Measurements from ENCODE around the gene TSPEAR. TPM values are rescaled to one million over a fixed set of nuclear protein-coding genes. Genes with fewer than 3 reads are reported as not detected.
"Not testable (repeated sequence)": the region's sequence is repeated elsewhere in the genome, so short reads cannot be mapped to it uniquely, and the experiment has no call there.

TSPEAR gene
- total RNA-seq, 1 donor, result not detected

DNA sequence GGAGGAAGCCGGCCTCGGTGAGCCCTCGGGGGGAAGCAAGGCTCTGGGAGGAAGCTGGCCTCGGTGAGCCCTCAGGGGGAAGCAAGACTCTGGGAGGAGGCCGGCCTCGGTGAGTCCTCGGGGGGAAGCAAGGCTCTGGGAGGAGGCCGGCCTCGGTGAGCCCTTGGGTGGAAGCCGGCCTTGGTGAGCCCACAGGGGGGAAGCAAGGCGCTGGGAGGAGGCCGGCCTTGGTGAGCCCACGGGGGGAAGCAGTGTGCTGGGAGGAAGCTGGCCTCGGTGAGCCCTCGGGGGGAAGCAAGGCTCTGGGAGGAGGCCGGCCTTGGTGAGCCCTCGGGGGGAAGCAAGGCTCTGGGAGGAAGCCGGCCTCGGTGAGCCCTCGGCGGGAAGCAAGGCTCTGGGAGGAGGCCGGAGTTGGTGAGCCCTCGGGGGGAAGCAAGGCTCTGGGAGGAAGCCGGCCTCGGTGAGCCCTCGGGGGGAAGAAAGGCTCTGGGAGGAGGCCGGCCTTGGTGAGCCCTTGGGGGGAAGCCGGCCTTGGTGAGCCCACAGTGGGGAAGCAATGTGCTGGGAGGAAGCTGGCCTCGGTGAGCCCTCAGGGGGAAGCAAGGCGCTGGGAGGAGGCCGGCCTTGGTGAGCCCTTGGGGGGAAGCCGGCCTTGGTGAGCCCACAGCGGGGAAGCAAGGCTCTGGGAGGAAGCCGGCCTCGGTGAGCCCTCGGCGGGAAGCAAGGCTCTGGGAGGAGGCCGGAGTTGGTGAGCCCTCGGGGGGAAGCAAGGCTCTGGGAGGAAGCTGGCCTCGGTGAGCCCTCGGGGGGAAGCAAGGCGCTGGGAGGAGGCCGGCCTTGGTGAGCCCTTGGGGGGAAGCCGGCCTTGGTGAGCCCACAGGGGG is 208.1 kb downstream of the TSPEAR start:
- H3K9me3 ChIP-seq (ENCODE audit: low read depth, low read length); H3K27me3 ChIP-seq (ENCODE audit: insufficient read depth, low read length): not testable (repeated sequence)

DNA sequence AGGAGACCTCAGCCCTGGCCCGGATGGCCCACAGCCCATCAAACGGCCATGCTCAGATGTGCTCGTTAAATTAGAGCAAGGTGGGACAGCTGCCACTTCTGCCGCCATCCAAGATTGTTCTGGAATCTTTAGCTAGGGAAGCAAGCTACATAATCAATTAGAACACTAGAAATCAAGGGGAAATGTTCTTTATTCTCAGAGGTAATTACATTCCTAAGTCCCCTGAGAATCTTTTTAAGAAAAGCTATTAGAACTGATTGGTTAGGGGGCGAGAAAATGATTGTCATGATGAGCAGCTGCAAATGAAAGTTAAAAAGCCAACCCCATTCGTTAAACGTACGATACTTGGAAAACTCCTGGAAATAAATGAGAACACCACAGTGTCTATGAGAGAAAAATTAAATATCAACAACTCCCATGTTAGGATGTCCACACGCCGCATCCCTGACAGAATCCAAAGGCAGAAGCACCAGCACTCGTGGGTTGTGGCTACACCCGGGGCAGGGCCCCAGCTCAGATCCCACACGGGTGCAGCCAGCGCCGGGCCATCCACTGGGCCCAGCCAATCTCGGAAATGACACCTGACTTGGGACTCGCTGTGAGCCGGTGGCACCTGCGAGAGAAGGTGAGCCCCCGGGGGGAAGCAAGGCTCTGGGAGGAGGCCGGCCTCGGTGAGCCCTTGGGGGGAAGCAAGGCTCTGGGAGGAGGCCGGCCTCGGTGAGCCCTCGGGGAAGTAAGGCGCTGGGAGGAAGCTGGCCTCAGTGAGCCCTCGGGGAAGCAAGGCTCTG is 209.0 kb downstream of the TSPEAR start:
- Histone ChIP-seq H3K4me1 (ENCODE audit: insufficient read depth, low read length) (peaks cover 5% of the 10 kb centered on the region), H3K4me3 (ENCODE audit: low read length) (no peak overlapping the region), H3K9me3 (ENCODE audit: low read depth, low read length) (no peaks in the 10 kb centered on the region), H3K27me3 (ENCODE audit: insufficient read depth, low read length) (no peaks in the 10 kb centered on the region)

More for the DNA sequence above, 208.1 kb downstream of the TSPEAR start:
- H3K4me1 ChIP-seq (ENCODE audit: insufficient read depth, low read length); H3K4me3 ChIP-seq (ENCODE audit: low read length): not testable (repeated sequence)

DNA sequence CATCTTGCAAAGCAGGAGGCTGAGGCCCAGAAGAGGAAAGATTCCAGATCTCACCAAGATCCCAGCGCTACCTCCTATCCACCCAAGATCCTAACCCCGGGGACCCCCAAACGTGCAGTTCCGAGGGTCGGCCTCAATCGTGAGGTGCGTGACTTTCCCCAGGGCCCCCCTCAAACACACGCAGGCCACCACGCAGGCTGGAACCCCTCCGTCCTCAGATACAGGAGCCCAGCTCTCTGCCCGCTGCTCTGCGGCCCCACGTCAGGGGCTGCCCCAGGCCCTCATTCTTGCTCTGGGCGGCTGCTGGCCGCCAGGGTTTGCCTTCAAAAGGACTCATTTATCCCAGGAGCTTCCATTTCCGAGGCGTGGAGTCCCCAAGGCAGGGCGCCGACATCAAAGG is 211.3 kb downstream of the TSPEAR start:
- Histone ChIP-seq H3K4me3 (ENCODE audit: low read length) (no peak overlapping the region), H3K9me3 (ENCODE audit: low read depth, low read length) (no peaks in the 10 kb centered on the region)

DNA sequence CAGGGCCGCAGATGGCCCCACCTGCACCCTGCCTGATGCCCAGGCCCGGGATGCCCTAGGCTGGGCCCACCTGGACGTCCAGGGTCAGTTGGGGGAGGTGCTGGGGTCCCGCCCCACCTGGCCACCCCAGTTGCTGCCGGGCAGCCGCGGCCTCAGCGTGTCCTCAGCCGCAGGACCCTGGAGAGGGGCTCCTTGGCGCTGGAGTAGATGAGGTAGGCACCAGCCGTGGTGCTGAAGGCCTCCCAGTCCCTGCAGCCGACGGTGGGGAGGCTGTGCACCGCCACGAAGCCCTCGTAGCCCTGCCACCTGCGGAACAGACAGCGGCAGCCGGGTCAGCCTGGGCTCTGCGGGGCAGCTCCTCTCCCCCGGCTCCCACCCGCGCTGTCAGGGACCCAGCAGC is 211.7 kb downstream of the TSPEAR start:
- Histone ChIP-seq H3K4me3 (ENCODE audit: low read length) (no peak overlapping the region), H3K9me3 (ENCODE audit: low read depth, low read length) (no peaks in the 10 kb centered on the region), H3K27me3 (ENCODE audit: insufficient read depth, low read length) (no peaks in the 10 kb centered on the region), H3K4me1 (ENCODE audit: insufficient read depth, low read length) (peaks cover 5% of the 10 kb centered on the region)

More for the DNA sequence above, 211.3 kb downstream of the TSPEAR start:
- peaks cover 5% of the 10 kb centered on the region for H3K4me1 ChIP-seq (ENCODE audit: insufficient read depth, low read length)
- H3K27me3 ChIP-seq (ENCODE audit: insufficient read depth, low read length), result no peaks in the 10 kb centered on the region

DNA sequence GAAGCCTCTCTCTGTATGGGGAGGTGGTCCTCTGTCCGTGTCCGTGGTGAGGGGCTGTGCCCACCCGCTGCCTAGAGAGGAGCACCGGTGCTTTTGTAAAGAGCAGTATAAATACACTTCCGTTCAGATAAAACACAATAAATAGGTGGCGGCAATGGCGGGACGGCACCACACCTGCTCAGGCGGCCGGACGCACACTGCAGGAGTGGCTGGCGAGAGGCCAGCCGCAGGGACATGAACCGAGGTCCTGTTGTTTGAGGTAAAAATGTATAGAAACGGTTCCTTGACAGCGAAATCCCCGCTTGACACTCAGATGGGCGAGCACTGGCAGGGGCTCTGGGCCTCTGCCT is 212.2 kb downstream of the TSPEAR start:
- Histone ChIP-seq H3K9me3 (ENCODE audit: low read depth, low read length) (no peaks in the 10 kb centered on the region), H3K4me3 (ENCODE audit: low read length) (no peak overlapping the region), H3K4me1 (ENCODE audit: insufficient read depth, low read length) (peaks cover 3% of the 10 kb centered on the region), H3K27me3 (ENCODE audit: insufficient read depth, low read length) (no peaks in the 10 kb centered on the region)

DNA sequence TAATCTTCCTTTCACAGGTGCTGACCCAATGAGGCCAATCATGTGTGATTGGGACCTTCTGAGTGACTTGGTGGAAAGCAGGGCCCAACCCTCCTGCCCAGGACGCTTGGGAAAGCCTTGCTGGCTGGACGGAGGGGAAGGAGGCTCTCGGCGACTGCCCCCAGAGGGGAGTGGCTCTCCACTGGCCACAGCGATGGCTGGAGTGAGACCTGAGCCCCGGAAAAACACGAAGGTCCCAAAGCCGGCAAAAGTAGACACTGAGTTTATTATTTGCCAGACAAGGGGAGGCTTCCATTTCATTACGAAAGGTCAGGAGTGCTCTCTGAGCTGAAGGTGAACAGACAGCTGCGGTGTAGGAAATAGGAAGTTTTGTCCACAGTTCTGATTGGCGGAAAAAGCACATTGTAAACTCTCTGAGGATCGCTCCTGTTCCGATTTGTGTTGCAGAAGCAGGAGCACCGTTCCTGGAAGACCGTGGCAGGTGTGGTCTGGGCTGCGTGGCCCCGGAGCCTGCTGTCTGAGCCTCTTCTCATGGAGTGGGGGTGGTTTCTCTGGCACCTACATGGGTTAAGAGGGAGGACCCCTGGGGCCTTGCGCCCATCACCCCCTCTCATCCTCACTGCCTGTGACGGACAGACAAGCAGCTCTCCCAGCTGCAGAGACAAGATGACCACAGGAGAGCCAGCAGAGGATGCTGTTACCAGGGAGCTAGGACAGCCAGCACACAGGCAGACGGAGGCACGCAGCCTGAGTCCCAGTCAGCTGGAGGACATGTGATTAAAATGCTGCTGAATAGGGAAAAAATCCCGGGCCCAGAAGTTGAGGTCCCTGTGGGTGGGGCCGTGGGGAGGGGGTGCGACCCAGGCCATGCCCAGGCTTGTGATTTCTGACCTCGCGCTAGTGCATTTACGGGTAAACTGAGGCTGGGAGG is 212.8 kb downstream of the TSPEAR start:
- no peak overlapping the region for H3K4me3 ChIP-seq (ENCODE audit: low read length)
- no peaks in the 10 kb centered on the region for H3K27me3 ChIP-seq (ENCODE audit: insufficient read depth, low read length)
- no peaks in the 10 kb centered on the region for H3K4me1 ChIP-seq (ENCODE audit: insufficient read depth, low read length)
- no peaks in the 10 kb centered on the region for H3K9me3 ChIP-seq (ENCODE audit: low read depth, low read length)

DNA sequence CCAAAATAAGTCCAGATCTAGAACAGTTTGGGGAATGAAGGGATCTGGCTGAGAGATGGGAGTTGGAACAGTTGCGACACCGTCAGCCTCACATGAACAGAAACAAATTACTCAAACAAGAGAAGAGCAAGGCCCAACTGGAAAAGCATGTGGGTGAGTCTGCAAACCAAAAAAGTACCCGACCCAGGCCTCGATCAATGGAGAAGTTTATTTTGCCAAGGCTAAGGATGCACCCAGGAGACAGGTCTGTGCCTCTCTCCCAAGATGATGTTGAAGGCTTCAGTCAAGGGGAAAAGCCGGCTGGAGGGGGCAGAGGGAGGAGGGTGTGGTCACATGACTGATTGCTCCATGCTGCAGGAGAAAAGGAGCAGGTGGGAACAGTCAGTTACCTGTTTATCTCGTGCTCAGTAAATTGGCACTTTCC is 213.7 kb downstream of the TSPEAR start:
- H3K9me3 ChIP-seq (ENCODE audit: low read depth, low read length), result peaks cover 4% of the 10 kb centered on the region
- no peaks in the 10 kb centered on the region for H3K27me3 ChIP-seq (ENCODE audit: insufficient read depth, low read length)
- H3K4me1 ChIP-seq (ENCODE audit: insufficient read depth, low read length), result no peaks in the 10 kb centered on the region
- no peak overlapping the region for H3K4me3 ChIP-seq (ENCODE audit: low read length)

DNA sequence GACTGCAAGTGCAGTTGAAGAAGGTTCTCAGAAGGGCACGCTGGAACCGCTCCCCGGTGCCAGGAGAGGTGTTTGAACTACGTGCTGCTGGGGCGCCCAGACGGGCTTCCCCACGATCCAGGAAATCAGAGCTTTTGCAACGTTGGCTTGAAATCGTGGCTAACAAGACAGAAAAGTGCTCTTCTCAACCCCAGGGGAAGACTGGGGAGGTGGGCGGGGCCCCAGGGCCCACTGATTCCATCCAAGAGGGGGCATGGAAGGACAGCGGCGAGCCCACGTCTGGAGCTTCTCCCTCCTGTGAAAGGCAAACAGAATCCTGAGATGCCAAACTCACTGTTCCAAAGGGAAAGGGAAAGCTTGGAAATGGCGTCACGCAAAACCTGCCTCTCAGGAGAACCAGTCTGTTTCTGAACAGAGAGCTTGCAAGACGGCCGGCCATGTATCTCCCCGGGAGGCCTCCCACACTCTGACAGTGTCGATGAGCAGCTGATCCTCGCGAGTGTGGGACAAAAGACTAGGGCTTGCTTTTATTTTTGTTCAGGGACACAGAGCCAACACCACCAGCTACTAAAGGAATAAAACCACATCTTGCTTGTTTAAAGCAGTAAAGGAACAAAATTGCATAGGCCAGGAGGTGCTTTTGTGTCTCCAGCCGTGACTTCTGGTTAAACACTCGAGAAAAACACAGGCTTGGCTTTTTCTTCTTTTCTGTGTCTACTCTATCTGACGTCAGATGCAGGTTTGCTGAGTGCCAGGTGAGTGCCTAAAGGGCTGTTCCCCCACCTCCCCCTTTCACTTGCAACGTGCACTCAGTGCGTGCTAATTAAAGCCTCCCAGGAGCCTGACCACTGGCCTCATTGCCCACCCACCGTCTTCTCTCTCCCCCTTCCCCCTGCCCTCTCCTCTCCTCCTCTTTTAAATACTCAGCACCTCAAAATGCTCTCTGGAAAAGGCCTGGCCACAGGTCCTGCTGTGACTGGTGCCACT is 214.5 kb downstream of the TSPEAR start:
- Histone ChIP-seq H3K27me3 (ENCODE audit: insufficient read depth, low read length) (no peaks in the 10 kb centered on the region), H3K4me3 (ENCODE audit: low read length) (no peak overlapping the region), H3K4me1 (ENCODE audit: insufficient read depth, low read length) (no peaks in the 10 kb centered on the region), H3K9me3 (ENCODE audit: low read depth, low read length) (peaks cover 4% of the 10 kb centered on the region)

DNA sequence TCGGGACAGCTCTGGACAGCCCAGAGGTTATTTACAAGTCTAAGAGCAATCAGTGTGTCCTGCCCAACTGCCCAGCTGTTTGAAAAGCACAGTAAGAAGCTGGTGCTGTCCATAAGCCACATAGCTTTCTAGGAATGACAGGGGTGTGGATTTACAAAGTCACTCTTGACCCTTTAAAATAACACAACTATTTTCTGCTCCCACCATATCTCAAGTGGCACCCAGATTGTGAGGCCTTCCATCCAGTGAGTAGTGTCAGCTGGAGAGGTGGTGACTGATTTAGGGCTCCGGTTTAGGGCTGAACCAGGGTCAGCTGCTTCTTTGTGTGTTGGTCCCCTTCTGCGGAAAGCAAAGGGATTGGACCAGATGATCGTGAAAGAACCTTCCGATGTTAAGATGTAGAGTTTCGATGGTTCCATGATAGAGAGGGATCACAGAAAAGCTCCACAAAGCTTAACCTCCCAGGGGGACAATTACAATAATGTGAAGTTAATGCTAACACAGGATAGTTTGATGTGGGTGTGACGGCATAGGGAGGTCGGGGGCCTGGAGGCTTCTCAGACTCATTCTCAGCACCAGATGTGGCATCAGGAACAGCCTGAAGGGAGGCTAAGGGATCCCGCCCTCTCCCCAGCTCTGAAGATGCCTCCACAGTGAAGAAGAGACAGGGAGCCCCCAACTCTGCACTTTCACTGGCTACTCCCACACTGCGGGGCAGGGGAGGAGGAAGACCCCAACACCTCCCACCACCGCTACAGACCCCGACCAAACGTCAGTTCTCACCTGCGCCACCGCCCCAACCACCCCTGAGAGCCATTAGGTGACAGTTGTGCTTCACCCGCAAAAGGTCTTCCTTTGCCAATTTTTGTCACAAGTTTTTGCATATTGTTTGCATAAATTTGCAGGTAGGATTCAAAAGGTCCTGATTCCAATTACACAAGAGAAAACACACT is 215.5 kb downstream of the TSPEAR start:
- no peaks in the 10 kb centered on the region for H3K4me1 ChIP-seq (ENCODE audit: insufficient read depth, low read length)
- H3K27me3 ChIP-seq (ENCODE audit: insufficient read depth, low read length), result no peaks in the 10 kb centered on the region
- H3K4me3 ChIP-seq (ENCODE audit: low read length), result no peak overlapping the region
- peaks cover 4% of the 10 kb centered on the region for H3K9me3 ChIP-seq (ENCODE audit: low read depth, low read length)

DNA sequence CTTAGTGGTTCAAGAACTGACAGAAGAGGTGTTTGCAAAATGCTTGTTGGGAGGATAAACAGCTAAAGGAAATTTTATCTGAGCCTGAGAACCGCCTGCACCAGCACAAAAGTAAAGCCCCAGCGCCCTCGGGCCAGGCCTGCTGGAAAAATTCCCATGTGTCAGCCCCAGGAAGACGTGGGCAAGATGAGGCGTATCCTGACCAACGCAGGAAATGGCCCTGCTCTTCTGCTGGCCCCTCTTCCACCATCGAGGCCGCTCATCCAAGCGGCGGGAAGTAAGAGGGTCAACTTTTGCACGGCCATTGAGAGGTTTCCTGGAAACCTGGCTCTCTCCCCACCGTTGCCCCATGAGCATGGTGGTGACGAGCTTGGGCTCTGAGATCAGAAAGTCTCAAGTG is 216.4 kb downstream of the TSPEAR start:
- H3K27me3 ChIP-seq (ENCODE audit: insufficient read depth, low read length), result no peaks in the 10 kb centered on the region
- peaks cover 4% of the 10 kb centered on the region for H3K9me3 ChIP-seq (ENCODE audit: low read depth, low read length)

DNA sequence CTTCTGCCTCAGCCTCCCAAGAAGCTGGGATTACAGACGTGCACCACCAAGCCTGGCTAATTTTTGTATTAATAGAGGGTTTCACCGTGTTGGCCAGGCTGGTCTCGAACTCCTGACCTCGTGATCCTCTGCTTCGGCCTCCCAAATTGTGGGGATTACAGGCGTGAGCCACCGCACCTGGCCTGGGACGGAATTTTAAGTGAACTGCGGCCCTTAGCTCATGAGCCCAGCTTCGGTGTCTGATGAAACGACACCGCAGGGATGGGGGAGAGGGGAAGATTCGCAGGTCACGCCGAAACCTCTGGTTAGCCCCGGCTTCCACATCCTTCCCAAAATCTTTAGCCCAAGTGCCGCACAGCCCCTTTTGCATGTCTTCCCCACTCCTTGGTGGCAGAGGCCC is 217.0 kb downstream of the TSPEAR start:
- no peaks in the 10 kb centered on the region for H3K4me1 ChIP-seq (ENCODE audit: insufficient read depth, low read length)
- H3K9me3 ChIP-seq (ENCODE audit: low read depth, low read length), result peaks cover 4% of the 10 kb centered on the region
- no peaks in the 10 kb centered on the region for H3K27me3 ChIP-seq (ENCODE audit: insufficient read depth, low read length)
- H3K4me3 ChIP-seq (ENCODE audit: low read length), result no peak overlapping the region

More for the DNA sequence above, 216.4 kb downstream of the TSPEAR start:
- Histone ChIP-seq H3K4me3 (ENCODE audit: low read length) (no peak overlapping the region), H3K4me1 (ENCODE audit: insufficient read depth, low read length) (no peaks in the 10 kb centered on the region)

DNA sequence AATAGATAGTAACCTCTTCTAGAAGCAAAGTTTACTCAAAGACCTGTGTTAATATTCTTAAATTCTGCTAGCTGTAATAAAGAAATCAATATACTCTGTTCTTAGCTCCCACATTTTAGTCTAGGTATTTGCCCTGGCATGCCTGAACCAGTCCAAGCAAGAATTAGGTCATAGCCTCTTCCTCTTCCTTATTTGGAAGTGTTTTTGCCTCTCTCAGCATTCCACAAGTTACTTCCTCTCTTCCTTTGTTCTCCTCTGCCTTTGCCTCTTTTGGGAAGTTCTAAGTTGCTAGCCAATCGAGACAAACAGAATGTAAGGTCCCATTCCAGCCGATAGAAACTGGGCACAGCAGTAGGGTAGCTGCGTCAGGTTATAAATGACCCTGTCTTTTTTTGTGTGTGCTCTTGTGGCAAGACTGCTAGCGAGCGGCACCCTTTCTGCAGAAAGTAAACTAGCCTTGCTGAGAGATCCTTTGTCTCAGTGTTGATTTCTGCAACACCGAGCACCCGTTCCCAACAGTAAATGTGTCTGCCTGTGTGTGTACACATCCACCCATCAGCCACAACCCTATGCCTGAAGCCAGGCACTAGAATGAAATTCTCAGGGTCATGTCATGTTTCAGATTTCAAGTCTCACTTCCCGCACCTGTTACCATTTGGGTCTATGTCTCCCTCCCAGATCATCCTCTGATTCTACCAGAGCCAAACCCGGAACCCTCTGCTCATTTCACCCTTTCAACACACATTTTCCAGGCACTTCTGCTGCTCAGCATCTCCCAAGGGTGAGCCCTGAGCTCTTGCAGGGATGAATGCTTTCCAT is 218.6 kb downstream of the TSPEAR start:
- Histone ChIP-seq H3K4me1 (ENCODE audit: insufficient read depth, low read length) (no peaks in the 10 kb centered on the region), H3K27me3 (ENCODE audit: insufficient read depth, low read length) (no peaks in the 10 kb centered on the region), H3K9me3 (ENCODE audit: low read depth, low read length) (peaks cover 4% of the 10 kb centered on the region), H3K4me3 (ENCODE audit: low read length) (no peak overlapping the region)
